ENCODE measurements around the gene KDM5C.
A peak's percentile ranks its signal among the peaks of the same experiment; 100 is the strongest.

Gene KDM5C

GRCh38 chrX:53223068-53223693, 1.8 kb downstream of the KDM5C start:
- H3K36me3 ChIP-seq (ENCODE audit: control insufficient read depth, insufficient read depth, low read length): no peaks in the 10 kb centered on the region
- H3K4me3 ChIP-seq (ENCODE audit: low read length): peak overlapping the region; percentile 34
- H3K27me3 ChIP-seq (ENCODE audit: control insufficient read depth, insufficient read depth, low read length): no peaks in the 10 kb centered on the region
- no peaks in the 10 kb centered on the region for H3K9me3 ChIP-seq (ENCODE audit: control insufficient read depth, low read length)
- peaks cover 23% of the 10 kb centered on the region for H3K4me1 ChIP-seq (ENCODE audit: control insufficient read depth, insufficient read depth, low read length)
- no peak overlapping the region for H3K9ac ChIP-seq (ENCODE audit: low read length)

- Histone ChIP-seq H3K9ac (ENCODE audit: low read length) (no peak overlapping the region), H3K9me3 (ENCODE audit: control insufficient read depth, low read length) (no peaks in the 10 kb centered on the region), H3K4me3 (ENCODE audit: low read length) (no peak overlapping the region), H3K4me1 (ENCODE audit: control insufficient read depth, insufficient read depth, low read length) (no peaks in the 10 kb centered on the region), H3K27me3 (ENCODE audit: control insufficient read depth, insufficient read depth, low read length) (no peaks in the 10 kb centered on the region), H3K36me3 (ENCODE audit: control insufficient read depth, insufficient read depth, low read length) (peaks cover 7% of the 10 kb centered on the region)
Measured at GRCh38 chrX:53211391-53211978, 13.5 kb downstream of the KDM5C start.

GRCh38 chrX:53196678-53197077, 28.3 kb downstream of the KDM5C start:
- peaks cover 6% of the 10 kb centered on the region for H3K36me3 ChIP-seq (ENCODE audit: control insufficient read depth, insufficient read depth, low read length)
- no peaks in the 10 kb centered on the region for H3K27me3 ChIP-seq (ENCODE audit: control insufficient read depth, insufficient read depth, low read length)
- H3K4me1 ChIP-seq (ENCODE audit: control insufficient read depth, insufficient read depth, low read length): no peaks in the 10 kb centered on the region
- no peak overlapping the region for H3K9ac ChIP-seq (ENCODE audit: low read length)
- H3K4me3 ChIP-seq (ENCODE audit: low read length): no peak overlapping the region
- no peaks in the 10 kb centered on the region for H3K9me3 ChIP-seq (ENCODE audit: control insufficient read depth, low read length)

- Histone ChIP-seq H3K27me3 (ENCODE audit: control insufficient read depth, insufficient read depth, low read length) (no peaks in the 10 kb centered on the region), H3K9me3 (ENCODE audit: control insufficient read depth, low read length) (no peaks in the 10 kb centered on the region), H3K4me3 (ENCODE audit: low read length) (no peak overlapping the region), H3K4me1 (ENCODE audit: control insufficient read depth, insufficient read depth, low read length) (no peaks in the 10 kb centered on the region), H3K36me3 (ENCODE audit: control insufficient read depth, insufficient read depth, low read length) (peaks cover 6% of the 10 kb centered on the region), H3K9ac (ENCODE audit: low read length) (no peak overlapping the region)
Measured at GRCh38 chrX:53195401-53195800, 29.6 kb downstream of the KDM5C start.

- no peak overlapping the region for H3K4me3 ChIP-seq (ENCODE audit: low read length)
- H3K27me3 ChIP-seq (ENCODE audit: control insufficient read depth, insufficient read depth, low read length): no peaks in the 10 kb centered on the region
- no peak overlapping the region for H3K9ac ChIP-seq (ENCODE audit: low read length)
- peaks cover 6% of the 10 kb centered on the region for H3K36me3 ChIP-seq (ENCODE audit: control insufficient read depth, insufficient read depth, low read length)
- H3K4me1 ChIP-seq (ENCODE audit: control insufficient read depth, insufficient read depth, low read length): no peaks in the 10 kb centered on the region
- no peaks in the 10 kb centered on the region for H3K9me3 ChIP-seq (ENCODE audit: control insufficient read depth, low read length)
Measured at GRCh38 chrX:53194308-53194707, 30.7 kb downstream of the KDM5C start.

GRCh38 chrX:53193093-53193492, 31.9 kb downstream of the KDM5C start:
- H3K4me1 ChIP-seq (ENCODE audit: control insufficient read depth, insufficient read depth, low read length): no peaks in the 10 kb centered on the region
- H3K4me3 ChIP-seq (ENCODE audit: low read length): no peak overlapping the region
- H3K27me3 ChIP-seq (ENCODE audit: control insufficient read depth, insufficient read depth, low read length): no peaks in the 10 kb centered on the region
- no peaks in the 10 kb centered on the region for H3K9me3 ChIP-seq (ENCODE audit: control insufficient read depth, low read length)
- no peaks in the 10 kb centered on the region for H3K36me3 ChIP-seq (ENCODE audit: control insufficient read depth, insufficient read depth, low read length)
- H3K9ac ChIP-seq (ENCODE audit: low read length): no peak overlapping the region

- Histone ChIP-seq H3K36me3 (ENCODE audit: control insufficient read depth, insufficient read depth, low read length) (no peaks in the 10 kb centered on the region), H3K4me1 (ENCODE audit: control insufficient read depth, insufficient read depth, low read length) (no peaks in the 10 kb centered on the region), H3K9me3 (ENCODE audit: control insufficient read depth, low read length) (no peaks in the 10 kb centered on the region)
Measured at GRCh38 chrX:53190363-53190960, 34.5 kb downstream of the KDM5C start.

GRCh38 chrX:53188763-53189162, 36.2 kb downstream of the KDM5C start:
- H3K4me3 ChIP-seq (ENCODE audit: low read length): no peak overlapping the region
- H3K9me3 ChIP-seq (ENCODE audit: control insufficient read depth, low read length): no peaks in the 10 kb centered on the region
- no peaks in the 10 kb centered on the region for H3K4me1 ChIP-seq (ENCODE audit: control insufficient read depth, insufficient read depth, low read length)
- no peaks in the 10 kb centered on the region for H3K27me3 ChIP-seq (ENCODE audit: control insufficient read depth, insufficient read depth, low read length)
- H3K36me3 ChIP-seq (ENCODE audit: control insufficient read depth, insufficient read depth, low read length): no peaks in the 10 kb centered on the region
- no peak overlapping the region for H3K9ac ChIP-seq (ENCODE audit: low read length)

More at GRCh38 chrX:53190363-53190960, 34.5 kb downstream of the KDM5C start:
- Histone ChIP-seq H3K9ac (ENCODE audit: low read length) (no peak overlapping the region), H3K4me3 (ENCODE audit: low read length) (no peak overlapping the region), H3K27me3 (ENCODE audit: control insufficient read depth, insufficient read depth, low read length) (no peaks in the 10 kb centered on the region)

- Histone ChIP-seq H3K4me1 (ENCODE audit: control insufficient read depth, insufficient read depth, low read length) (no peaks in the 10 kb centered on the region), H3K27me3 (ENCODE audit: control insufficient read depth, insufficient read depth, low read length) (no peaks in the 10 kb centered on the region), H3K9me3 (ENCODE audit: control insufficient read depth, low read length) (no peaks in the 10 kb centered on the region), H3K9ac (ENCODE audit: low read length) (no peak overlapping the region), H3K36me3 (ENCODE audit: control insufficient read depth, insufficient read depth, low read length) (no peaks in the 10 kb centered on the region), H3K4me3 (ENCODE audit: low read length) (no peak overlapping the region)
Measured at GRCh38 chrX:53186351-53186750, 38.7 kb downstream of the KDM5C start.

GRCh38 chrX:53184836-53185235, 40.2 kb downstream of the KDM5C start:
- H3K27me3 ChIP-seq (ENCODE audit: control insufficient read depth, insufficient read depth, low read length): no peaks in the 10 kb centered on the region
- H3K4me1 ChIP-seq (ENCODE audit: control insufficient read depth, insufficient read depth, low read length): no peaks in the 10 kb centered on the region
- H3K9me3 ChIP-seq (ENCODE audit: control insufficient read depth, low read length): no peaks in the 10 kb centered on the region
- no peaks in the 10 kb centered on the region for H3K36me3 ChIP-seq (ENCODE audit: control insufficient read depth, insufficient read depth, low read length)
- no peak overlapping the region for H3K9ac ChIP-seq (ENCODE audit: low read length)
- H3K4me3 ChIP-seq (ENCODE audit: low read length): no peak overlapping the region

- H3K9me3 ChIP-seq (ENCODE audit: control insufficient read depth, low read length): no peaks in the 10 kb centered on the region
- no peak overlapping the region for H3K4me3 ChIP-seq (ENCODE audit: low read length)
- H3K9ac ChIP-seq (ENCODE audit: low read length): no peak overlapping the region
- H3K27me3 ChIP-seq (ENCODE audit: control insufficient read depth, insufficient read depth, low read length): no peaks in the 10 kb centered on the region
- H3K4me1 ChIP-seq (ENCODE audit: control insufficient read depth, insufficient read depth, low read length): no peaks in the 10 kb centered on the region
- H3K36me3 ChIP-seq (ENCODE audit: control insufficient read depth, insufficient read depth, low read length): no peaks in the 10 kb centered on the region
Measured at GRCh38 chrX:53171356-53171755, 53.7 kb downstream of the KDM5C start.

GRCh38 chrX:53166103-53166502, 58.9 kb downstream of the KDM5C start:
- H3K4me1 ChIP-seq (ENCODE audit: control insufficient read depth, insufficient read depth, low read length): no peaks in the 10 kb centered on the region
- no peaks in the 10 kb centered on the region for H3K27me3 ChIP-seq (ENCODE audit: control insufficient read depth, insufficient read depth, low read length)
- H3K4me3 ChIP-seq (ENCODE audit: low read length): no peak overlapping the region
- no peaks in the 10 kb centered on the region for H3K36me3 ChIP-seq (ENCODE audit: control insufficient read depth, insufficient read depth, low read length)
- no peak overlapping the region for H3K9ac ChIP-seq (ENCODE audit: low read length)
- H3K9me3 ChIP-seq (ENCODE audit: control insufficient read depth, low read length): no peaks in the 10 kb centered on the region

All from mucosa of stomach (tissue), 1 donor.